NCI-H774 (cell line): ENCODE measurements around the gene ENPP5.
"Not testable (repeated sequence)": the region's sequence is repeated elsewhere in the genome, so short reads cannot be mapped to it uniquely, and the experiment has no call there.

ENCODE experiments used
- DNase-seq: peaks from one replicate; lab custom pipeline; 2025; lab: John Stamatoyannopoulos, UW

Gene ENPP5

GRCh38 chr6:46174904-46175303 lies 4.1 kb upstream of the ENPP5 start:
- DNase-seq, result no peak

GRCh38 chr6:46172176-46172575 lies 1.4 kb upstream of the ENPP5 start:
- DNase-seq, result no peak

DNA sequence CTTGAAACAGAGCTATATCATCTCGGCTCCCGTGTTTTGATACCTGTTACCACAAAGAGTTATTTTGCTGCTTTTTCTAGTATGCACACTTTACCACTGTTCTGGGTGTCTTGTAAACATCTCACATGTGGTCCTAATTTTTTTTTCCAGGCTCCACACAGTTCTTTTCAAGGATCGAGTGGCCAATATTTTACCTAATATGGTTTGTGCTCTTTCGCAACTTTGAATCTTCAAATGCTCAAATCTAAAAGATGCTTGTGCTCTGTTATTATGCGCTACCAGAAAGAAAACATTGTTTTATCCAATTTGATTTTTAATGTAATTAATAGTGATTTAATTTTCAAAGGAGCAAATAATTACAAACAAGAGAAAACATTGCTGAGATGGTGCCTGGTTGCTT lies 10.7 kb downstream of the ENPP5 start:
- DNase-seq, result no peak

DNA sequence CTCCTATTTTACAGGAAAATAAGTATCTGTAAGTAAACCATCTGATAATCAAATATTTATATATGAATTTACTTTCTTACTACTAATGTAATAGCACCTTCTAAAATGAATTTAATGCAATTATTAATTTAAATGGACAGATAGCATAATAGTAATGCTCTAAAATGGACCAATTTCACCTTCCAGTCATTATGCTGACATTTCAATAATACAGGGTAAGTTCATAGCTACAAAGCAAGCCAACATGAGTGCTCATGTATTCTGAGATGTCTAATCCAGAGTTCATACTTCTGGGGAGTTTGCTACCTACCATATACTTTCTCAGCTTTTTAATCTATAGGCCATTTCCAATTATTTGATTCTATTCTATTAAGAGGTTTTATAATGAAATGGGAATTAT lies 11.6 kb downstream of the ENPP5 start:
- no peak for DNase-seq

GRCh38 chr6:46156701-46157100 lies 14.1 kb downstream of the ENPP5 start:
- DNase-seq, result no peak

DNA sequence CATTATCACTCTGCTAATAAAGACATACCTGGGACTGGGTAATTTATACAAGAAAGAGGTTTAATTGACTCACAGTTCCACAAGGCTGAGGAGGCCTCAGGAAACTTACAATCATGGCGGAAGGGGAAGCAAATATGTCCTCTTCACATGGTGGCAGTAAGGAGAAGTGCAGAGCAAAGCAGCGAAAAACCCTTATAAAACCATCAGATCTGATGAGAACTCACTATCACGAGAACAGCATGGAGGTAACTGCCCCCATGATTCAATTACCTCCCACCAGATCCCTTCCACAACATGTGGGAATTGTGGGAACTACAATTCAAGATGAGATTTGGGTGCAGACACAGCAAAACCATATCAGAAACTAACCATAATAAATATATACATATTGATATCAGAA lies 21.7 kb downstream of the ENPP5 start:
- not testable (repeated sequence) for DNase-seq

DNA sequence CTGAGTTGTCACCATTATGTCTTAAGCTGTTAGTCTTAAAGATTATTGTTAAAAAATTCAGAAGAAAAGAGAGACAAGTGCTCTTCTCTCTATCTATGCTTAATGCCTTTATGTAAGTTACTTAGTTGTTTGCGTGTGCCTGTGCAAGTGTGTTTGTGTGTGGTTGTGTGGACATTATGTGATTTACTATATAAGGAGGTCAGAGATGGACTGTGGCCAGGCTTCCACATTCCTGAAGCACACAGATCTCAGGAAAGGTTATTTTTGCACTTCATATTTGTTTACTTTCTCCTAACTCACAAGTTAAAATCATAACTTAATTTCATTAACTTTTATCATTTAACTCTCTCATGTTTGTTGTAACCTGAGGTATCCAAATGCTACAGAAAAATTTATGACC lies 26.5 kb downstream of the ENPP5 start:
- no peak for DNase-seq

GRCh38 chr6:46138281-46138680 lies 32.5 kb downstream of the ENPP5 start:
- DNase-seq, result peak; percentile 4

DNA sequence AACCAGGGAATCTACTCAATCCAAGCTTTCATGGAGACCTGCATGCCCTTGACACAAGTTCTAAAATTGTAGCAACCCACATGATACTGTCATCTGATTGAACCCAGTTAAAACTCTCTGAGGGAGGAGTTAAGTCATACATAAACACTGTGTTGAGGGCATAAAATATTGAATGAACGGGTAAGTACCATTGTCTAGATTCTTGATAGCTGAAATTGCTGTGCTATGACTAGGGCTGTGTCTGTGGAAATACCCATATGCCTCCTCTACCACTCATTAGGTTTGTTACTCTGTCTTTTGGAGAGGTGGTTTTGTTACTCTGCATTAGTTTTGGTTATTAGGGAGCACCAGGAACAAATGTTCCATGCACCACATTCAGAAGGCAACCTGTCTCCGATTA lies 33.4 kb downstream of the ENPP5 start:
- no peak for DNase-seq

GRCh38 chr6:46136831-46137230 lies 33.9 kb downstream of the ENPP5 start:
- no peak for DNase-seq

DNA sequence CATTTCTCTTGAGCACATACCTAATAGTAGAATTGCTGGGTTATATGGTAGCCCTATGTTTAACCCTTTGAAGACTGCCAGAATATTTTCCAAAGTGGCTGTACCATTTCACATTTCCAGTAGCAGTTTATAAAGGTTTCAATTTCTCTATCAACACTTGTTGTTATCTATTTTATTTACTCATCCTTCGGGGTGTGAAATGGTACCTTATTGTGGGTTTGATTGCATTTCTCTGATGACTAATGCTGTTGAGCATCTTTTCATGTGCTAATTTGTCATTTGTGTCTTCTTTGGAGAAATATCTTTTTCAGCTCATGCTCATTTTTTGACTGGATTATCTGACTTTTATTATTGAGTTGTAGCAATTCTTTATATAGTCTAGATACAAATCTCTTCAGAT lies 35.6 kb downstream of the ENPP5 start:
- DNase-seq, result no peak

- DNase-seq, result no peak
Observed at GRCh38 chr6:46134216-46134615, 36.6 kb downstream of the ENPP5 start.

GRCh38 chr6:46131291-46131690 lies 39.5 kb downstream of the ENPP5 start:
- not testable (repeated sequence) for DNase-seq

- no peak for DNase-seq
Observed at GRCh38 chr6:46130666-46131065, 40.1 kb downstream of the ENPP5 start.

GRCh38 chr6:46129629-46130511 lies 40.9 kb downstream of the ENPP5 start, which contains the start of gene ENPP4:
Gene ENPP4 (plus strand): TSS chr6:46129989. CDS start chr6:46139584, 9,595 bp downstream.
- peak; percentile 96 for DNase-seq

DNA sequence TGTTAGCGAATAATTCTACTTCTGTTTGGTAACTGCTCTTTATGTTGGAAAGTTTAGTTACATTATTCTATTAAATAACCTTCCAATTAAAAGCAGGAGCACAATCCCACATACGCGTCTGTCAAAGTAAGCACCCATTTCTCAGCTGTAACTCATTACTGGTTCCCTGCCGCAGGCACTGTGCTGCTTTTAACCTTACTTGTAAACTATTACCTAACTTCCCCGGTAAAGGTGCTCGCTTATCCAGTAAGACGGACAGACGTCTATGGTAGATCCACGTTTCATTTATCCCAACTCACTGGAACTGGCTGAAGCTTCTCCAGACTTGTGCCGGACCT lies 41.5 kb downstream of the ENPP5 start:
- DNase-seq, result no peak

DNA sequence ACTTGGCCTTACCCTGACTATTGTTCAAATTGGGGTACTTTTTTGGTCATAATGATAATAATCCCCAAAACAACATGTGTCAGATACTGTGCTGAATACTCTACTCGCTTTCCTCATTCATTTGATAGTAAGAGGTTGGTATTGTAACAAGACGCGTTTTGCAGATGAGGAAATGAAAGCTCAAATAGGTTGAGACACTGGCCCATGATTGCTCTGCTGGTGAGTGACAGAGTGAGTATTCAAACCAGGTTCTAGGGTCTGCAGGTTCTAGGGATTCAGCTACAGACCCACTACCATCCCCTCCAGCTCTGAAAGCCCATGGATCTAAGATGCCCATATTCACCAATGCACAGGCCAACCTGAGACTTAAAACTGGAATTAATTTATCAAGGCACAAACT lies 42.3 kb downstream of the ENPP5 start:
- no peak for DNase-seq

- not testable (repeated sequence) for DNase-seq
Observed at GRCh38 chr6:46119679-46120078, 51.1 kb downstream of the ENPP5 start.

DNA sequence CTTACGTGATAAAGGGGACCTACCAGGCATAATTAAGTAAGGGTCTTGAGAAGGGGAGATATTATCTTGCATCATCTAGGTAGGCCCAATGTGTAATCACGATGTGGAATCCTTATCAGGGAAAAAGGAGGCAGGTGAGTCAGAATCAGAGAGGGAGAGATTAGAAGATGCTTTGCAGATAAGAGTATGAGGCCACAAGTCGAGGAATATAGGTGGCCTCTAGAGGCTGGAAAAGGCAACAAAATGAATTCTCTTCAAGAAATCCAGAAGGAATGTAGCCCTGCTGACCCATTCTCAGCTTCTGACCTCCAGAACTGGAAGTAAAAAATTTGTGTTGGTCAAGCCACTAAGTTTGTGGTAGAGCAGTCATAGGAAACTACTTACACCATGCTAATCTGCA lies 51.9 kb downstream of the ENPP5 start:
- no peak for DNase-seq

DNA sequence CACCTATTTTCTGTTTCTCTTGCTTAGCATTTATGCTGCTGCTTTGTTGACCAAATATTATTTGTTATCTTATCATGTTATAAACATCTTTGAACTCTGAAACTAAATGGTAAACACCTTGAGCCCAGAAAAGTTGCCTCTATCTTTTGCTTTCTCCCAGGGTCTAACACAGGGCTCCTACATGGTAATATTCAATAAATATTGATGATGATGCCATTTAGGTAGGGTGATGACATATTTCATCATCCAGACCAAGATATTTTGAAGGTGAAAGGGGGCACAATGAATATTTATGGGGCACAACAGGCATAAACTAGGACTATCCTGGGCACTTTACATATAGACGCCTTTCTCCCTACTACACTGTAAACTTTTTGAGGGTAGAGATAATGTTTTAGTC lies 52.6 kb downstream of the ENPP5 start:
- no peak for DNase-seq

DNA sequence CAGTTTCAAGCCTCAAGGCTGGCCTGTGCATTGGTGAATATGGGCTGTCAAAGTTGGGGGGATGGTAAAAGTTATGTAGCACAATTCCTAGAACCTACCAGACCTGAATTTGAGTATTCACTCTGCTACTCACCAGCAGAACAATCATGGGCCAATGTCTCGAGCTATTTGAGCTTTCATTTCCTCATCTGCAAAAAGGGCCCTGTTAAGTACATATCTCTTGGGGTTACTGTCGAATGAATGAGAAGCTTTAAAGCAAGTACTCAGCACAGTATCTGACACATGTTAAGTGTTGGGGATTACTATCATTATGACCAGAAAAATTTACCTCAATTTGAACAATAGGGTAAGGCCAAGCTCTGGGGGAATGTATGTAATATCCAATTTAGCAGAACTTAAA lies 54.5 kb downstream of the ENPP5 start:
- DNase-seq, result no peak

- no peak for DNase-seq
Observed at GRCh38 chr6:46115634-46116033, 55.1 kb downstream of the ENPP5 start.

DNA sequence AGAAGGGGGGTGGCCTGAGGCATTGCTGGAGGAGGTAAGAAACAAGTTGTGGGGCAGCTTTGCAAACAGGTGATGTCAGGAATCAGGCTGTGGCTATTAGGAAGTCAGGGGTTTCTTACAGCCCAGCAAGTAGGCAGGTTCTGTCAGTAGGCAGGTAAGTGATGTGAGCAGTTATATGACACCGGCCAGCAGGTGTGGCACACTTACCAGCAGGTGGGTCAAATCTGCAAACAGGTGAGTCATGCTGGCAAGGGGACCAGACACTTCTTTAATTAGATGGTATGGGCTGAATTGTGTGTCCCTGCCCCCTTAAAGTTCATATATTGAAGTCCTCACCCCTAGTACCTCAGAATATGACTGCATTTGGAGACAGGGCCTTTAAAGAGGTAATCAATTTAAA lies 57.4 kb downstream of the ENPP5 start:
- DNase-seq, result peak; percentile 87
